ENCODE results near the gene USP10. TPM values are rescaled to one million over a fixed set of nuclear protein-coding genes. Genes with fewer than 3 reads are reported as not detected.
A peak's percentile ranks its signal among the peaks of the same experiment; 100 is the strongest.

The USP10 gene
- total RNA-seq, 4 donors from 2014 or later, result 23.6 to 56.8 (median 45.4) TPM

DNA sequence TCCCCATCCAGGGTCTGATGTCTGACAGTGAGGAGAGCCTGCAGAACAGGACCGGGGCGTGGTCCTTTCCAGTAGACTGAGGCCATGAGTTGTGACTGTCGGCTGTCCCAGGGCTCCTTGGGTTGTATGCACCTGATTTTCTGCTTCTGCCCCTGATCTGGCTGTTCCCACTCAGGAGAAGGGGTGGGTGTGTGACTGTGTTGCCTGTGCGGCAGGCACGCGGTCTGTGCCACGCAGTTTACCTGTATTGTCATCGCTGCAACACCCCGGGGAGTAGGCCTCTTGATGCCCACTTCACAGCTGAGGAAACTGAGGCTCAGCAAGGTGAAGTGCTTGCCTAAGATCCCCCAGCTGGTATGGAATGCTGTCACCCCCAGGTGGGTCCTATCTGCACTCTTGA, 121.4 kb downstream of the USP10 start:
- Histone ChIP-seq H3K9me3 (no peaks in the 10 kb centered on the region), H3K27ac (peak overlapping the region; percentile 83 to 97 (median 92)), H3K27me3 (peaks cover 36% of the 10 kb centered on the region), H3K4me3 (peak overlapping the region; percentile 36 to 68 (median 54)), H3K4me1 (peaks cover 3 to 38% (median 18%) of the 10 kb centered on the region in 4 donors), H3K36me3 (no peaks in the 10 kb centered on the region)
- WGBS, 2 donors (ENCODE audit: low coverage in 1 of 2), result 53% methylated on average over 8 of the region's 9 CpGs; no CpG with 5 or more reads in 1 of the 2 donors
- TF ChIP-seq POLR2A (IDR thresholded peaks at IDR 0.05) (no peak), POLR2AphosphoS5 (IDR thresholded peaks at IDR 0.05) (peak in 1 of 3 donors; percentile 14)
- DNase-seq, result no peak
- intact Hi-C loops (cut with DNase I; ENCODE audit: low total_unique reads), result no loop called here
- in situ Hi-C loops (cut with MboI; ENCODE audit: low pct_ligation_motif_present in 1 of 4, low pct_unique_long_range_greater_than_20kb in 1 of 4, low sequenced_read_pairs in 3 of 4), result no loop called here

- no peak for DNase-seq
- Histone ChIP-seq H3K4me3 (peak overlapping the region; percentile 36 to 68 (median 54)), H3K27ac (peak overlapping the region; percentile 83 to 97 (median 92)), H3K27me3 (peaks cover 31% of the 10 kb centered on the region), H3K4me1 (peaks cover 8 to 44% (median 22%) of the 10 kb centered on the region in 4 donors), H3K9me3 (no peaks in the 10 kb centered on the region), H3K36me3 (no peaks in the 10 kb centered on the region)
- peak; percentile 8 to 19 (median 13) for TF ChIP-seq POLR2AphosphoS5 (IDR thresholded peaks at IDR 0.05)
- TF ChIP-seq, protein P1, sequence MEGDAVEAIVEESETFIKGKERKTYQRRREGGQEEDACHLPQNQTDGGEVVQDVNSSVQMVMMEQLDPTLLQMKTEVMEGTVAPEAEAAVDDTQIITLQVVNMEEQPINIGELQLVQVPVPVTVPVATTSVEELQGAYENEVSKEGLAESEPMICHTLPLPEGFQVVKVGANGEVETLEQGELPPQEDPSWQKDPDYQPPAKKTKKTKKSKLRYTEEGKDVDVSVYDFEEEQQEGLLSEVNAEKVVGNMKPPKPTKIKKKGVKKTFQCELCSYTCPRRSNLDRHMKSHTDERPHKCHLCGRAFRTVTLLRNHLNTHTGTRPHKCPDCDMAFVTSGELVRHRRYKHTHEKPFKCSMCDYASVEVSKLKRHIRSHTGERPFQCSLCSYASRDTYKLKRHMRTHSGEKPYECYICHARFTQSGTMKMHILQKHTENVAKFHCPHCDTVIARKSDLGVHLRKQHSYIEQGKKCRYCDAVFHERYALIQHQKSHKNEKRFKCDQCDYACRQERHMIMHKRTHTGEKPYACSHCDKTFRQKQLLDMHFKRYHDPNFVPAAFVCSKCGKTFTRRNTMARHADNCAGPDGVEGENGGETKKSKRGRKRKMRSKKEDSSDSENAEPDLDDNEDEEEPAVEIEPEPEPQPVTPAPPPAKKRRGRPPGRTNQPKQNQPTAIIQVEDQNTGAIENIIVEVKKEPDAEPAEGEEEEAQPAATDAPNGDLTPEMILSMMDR (IDR thresholded peaks at IDR 0.05), result no peak
- 48 to 52% methylated on average over 8 to 13 of the region's 13 CpGs for WGBS, 2 donors (ENCODE audit: low coverage in 1 of 2)
- intact Hi-C loops (cut with DNase I; ENCODE audit: low total_unique reads) (no loop called here), in situ Hi-C loops (cut with MboI; ENCODE audit: low pct_ligation_motif_present in 1 of 4, low pct_unique_long_range_greater_than_20kb in 1 of 4, low sequenced_read_pairs in 3 of 4) (no loop called here)
These were observed 122.2 kb downstream of the USP10 start for GRCh38 chr16:84821728-84822689.

DNA sequence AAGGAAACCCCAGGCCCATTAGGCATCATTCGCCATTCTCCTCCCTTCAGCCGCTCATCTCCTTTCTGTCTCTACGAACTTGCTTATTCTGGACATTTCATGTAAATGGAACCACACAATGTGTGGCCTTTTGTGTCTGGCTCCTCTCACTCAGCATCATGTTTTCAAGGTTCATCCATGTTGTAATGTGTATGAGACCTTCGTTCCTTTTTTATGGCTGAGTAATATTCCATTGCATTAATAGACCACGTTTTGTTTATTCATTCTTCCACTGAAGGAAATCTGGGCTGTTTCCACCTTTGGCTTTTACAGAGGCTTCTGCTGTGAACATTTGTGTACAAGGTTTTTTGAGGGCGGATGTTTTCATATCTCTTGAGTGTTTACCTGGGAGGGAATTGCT, 123.2 kb downstream of the USP10 start:
- Histone ChIP-seq H3K4me3 (peak overlapping the region in 2 of 4 donors; percentile 48 to 61), H3K4me1 (peaks cover 16 to 54% (median 28%) of the 10 kb centered on the region in 4 donors), H3K36me3 (no peaks in the 10 kb centered on the region), H3K27me3 (peaks cover 31% of the 10 kb centered on the region), H3K27ac (peak overlapping the region; percentile 83 to 97 (median 92)), H3K9me3 (no peaks in the 10 kb centered on the region)
- TF ChIP-seq EP300 (IDR thresholded peaks at IDR 0.05; ENCODE audit: low read depth) (no peak), POLR2A (IDR thresholded peaks at IDR 0.05) (no peak), POLR2AphosphoS5 (IDR thresholded peaks at IDR 0.05) (peak in 2 of 3 donors; percentile 25 to 34)
- TF ChIP-seq, protein P1 (IDR thresholded peaks at IDR 0.05), result no peak
- in situ Hi-C loops (cut with MboI; ENCODE audit: low pct_ligation_motif_present in 1 of 4, low pct_unique_long_range_greater_than_20kb in 1 of 4, low sequenced_read_pairs in 3 of 4), result no loop called here
- no peak for DNase-seq
- intact Hi-C loops (cut with DNase I; ENCODE audit: low total_unique reads), result no loop called here
- 76 to 81% methylated on average over 3 to 6 of the region's 6 CpGs for WGBS, 2 donors (ENCODE audit: low coverage in 1 of 2)

DNA sequence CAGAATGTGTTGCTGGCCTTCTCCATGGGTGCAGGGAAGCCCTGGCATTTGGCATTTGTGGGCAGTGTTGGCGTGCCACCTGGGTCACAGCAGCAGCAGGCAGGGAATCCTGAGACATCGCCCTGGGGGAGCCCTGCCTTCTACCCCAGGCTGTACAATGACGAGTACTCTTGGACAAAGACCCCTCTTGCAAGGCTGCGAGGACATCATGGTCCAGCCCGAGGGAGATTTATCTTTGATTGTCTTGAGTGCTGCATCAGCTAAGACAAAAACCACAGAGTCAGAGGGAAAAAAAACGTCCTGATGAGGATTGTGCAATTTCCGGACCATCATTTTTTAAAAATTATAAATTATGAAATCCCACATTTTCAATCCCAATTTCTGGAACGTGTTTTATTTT, 123.7 kb downstream of the USP10 start:
- Histone ChIP-seq H3K4me1 (peaks cover 20 to 58% (median 32%) of the 10 kb centered on the region in 4 donors), H3K4me3 (peak overlapping the region in 1 of 4 donors; percentile 61), H3K27ac (peak overlapping the region; percentile 83 to 97 (median 92)), H3K27me3 (peaks cover 31% of the 10 kb centered on the region), H3K36me3 (no peaks in the 10 kb centered on the region), H3K9me3 (no peaks in the 10 kb centered on the region)
- 47 to 72% methylated on average over 3 to 8 of the region's 8 CpGs for WGBS, 2 donors (ENCODE audit: low coverage in 1 of 2)
- TF ChIP-seq POLR2A (IDR thresholded peaks at IDR 0.05), result no peak
- TF ChIP-seq POLR2AphosphoS5 (IDR thresholded peaks at IDR 0.05), result peak; percentile 37 to 51 (median 41)
- TF ChIP-seq EP300 (IDR thresholded peaks at IDR 0.05; ENCODE audit: low read depth), result peak; percentile 22
- TF ChIP-seq, protein P1 (IDR thresholded peaks at IDR 0.05), result no peak
- intact Hi-C loops (cut with DNase I; ENCODE audit: low total_unique reads) (no loop called here), in situ Hi-C loops (cut with MboI; ENCODE audit: low pct_ligation_motif_present in 1 of 4, low pct_unique_long_range_greater_than_20kb in 1 of 4, low sequenced_read_pairs in 3 of 4) (no loop called here)
- no peak for DNase-seq

All from transverse colon (tissue), 4 donors.